ENCODE data around the gene DLGAP1.

DLGAP1 gene

GRCh38 chr18:3863006-3863405 lies 592.1 kb downstream of the DLGAP1 start:
- no peak for TF ChIP-seq CTCF (IDR thresholded peaks at IDR 0.05; ENCODE audit: insufficient read depth, low read depth, low read length, missing control alignments)
- H3K4me3 ChIP-seq (ENCODE audit: low read depth, low read length), result no peak overlapping the region
- no peak for DNase-seq (ENCODE audit: low read depth)

- no peak for TF ChIP-seq CTCF (IDR thresholded peaks at IDR 0.05; ENCODE audit: insufficient read depth, low read depth, low read length, missing control alignments)
- no peak for DNase-seq (ENCODE audit: low read depth)
- H3K4me3 ChIP-seq (ENCODE audit: low read depth, low read length), result no peak overlapping the region
Measured at GRCh38 chr18:3861495-3861894, 593.6 kb downstream of the DLGAP1 start.

- DNase-seq (ENCODE audit: low read depth), result no peak
- no peak for TF ChIP-seq CTCF (IDR thresholded peaks at IDR 0.05; ENCODE audit: insufficient read depth, low read depth, low read length, missing control alignments)
- no peak overlapping the region for H3K4me3 ChIP-seq (ENCODE audit: low read depth, low read length)
Measured at GRCh38 chr18:3857544-3857943, 597.6 kb downstream of the DLGAP1 start.

GRCh38 chr18:3855966-3856365 lies 599.1 kb downstream of the DLGAP1 start:
- TF ChIP-seq CTCF (IDR thresholded peaks at IDR 0.05; ENCODE audit: insufficient read depth, low read depth, low read length, missing control alignments), result no peak
- no peak overlapping the region for H3K4me3 ChIP-seq (ENCODE audit: low read depth, low read length)
- no peak for DNase-seq (ENCODE audit: low read depth)

GRCh38 chr18:3852321-3852720 lies 602.8 kb downstream of the DLGAP1 start:
- no peak for TF ChIP-seq CTCF (IDR thresholded peaks at IDR 0.05; ENCODE audit: insufficient read depth, low read depth, low read length, missing control alignments)
- H3K4me3 ChIP-seq (ENCODE audit: low read depth, low read length), result no peak overlapping the region
- no peak for DNase-seq (ENCODE audit: low read depth)

GRCh38 chr18:3851159-3851558 lies 603.9 kb downstream of the DLGAP1 start:
- TF ChIP-seq CTCF (IDR thresholded peaks at IDR 0.05; ENCODE audit: insufficient read depth, low read depth, low read length, missing control alignments), result no peak

GRCh38 chr18:3848316-3848715 lies 606.8 kb downstream of the DLGAP1 start:
- no peak overlapping the region for H3K4me3 ChIP-seq (ENCODE audit: low read depth, low read length)
- no peak for DNase-seq (ENCODE audit: low read depth)
- TF ChIP-seq CTCF (IDR thresholded peaks at IDR 0.05; ENCODE audit: insufficient read depth, low read depth, low read length, missing control alignments), result no peak

More at GRCh38 chr18:3851159-3851558, 603.9 kb downstream of the DLGAP1 start:
- H3K4me3 ChIP-seq (ENCODE audit: low read depth, low read length), result no peak overlapping the region
- peak; percentile 1 for DNase-seq (ENCODE audit: low read depth)
